PC-9 (cell line): ENCODE results near the gene CLDN20. TPM values are rescaled to one million over a fixed set of nuclear protein-coding genes. Genes with fewer than 3 reads are reported as not detected.
"Not testable (repeated sequence)": the region's sequence is repeated elsewhere in the genome, so short reads cannot be mapped to it uniquely, and the experiment has no call there.

Source experiments
- BruUV-seq: library from RNA; stranded (reverse); fragments of 400-500 nt; replicated peaks from 2 replicates; lab custom pipeline; 2021; lab: Mats Ljungman, UMichigan
- CTCF ChIA-PET: fragments of 300-600 bp; sonication (Branson Sonifier 250); formaldehyde crosslinking; loops from one replicate; lab custom pipeline; 2022; ENCODE audit warnings: antibody characterized with exemption; lab: Charles Lee
- POLR2A ChIA-PET: fragments of 300-600 bp; sonication (Branson Sonifier 250); formaldehyde crosslinking; loops from one replicate; lab custom pipeline; 2022; ENCODE audit warnings: antibody characterized with exemption; ENCODE audit not compliant: unreplicated experiment; lab: Charles Lee
- DNase-seq, 2 experiments: peaks; one replicate each; pipeline versions ENCODE4 v3.0.0 to v3.0.0-alpha.2; 2015 to 2022; ENCODE audit warnings: mixed read lengths in 1 of 2
- H2AFZ ChIP-seq: fragments of 200-600 bp; sonication (generic); 2 replicates; pipeline ENCODE4 v1.8.1; 2017; ENCODE audit warnings: antibody characterized with exemption
- H3F3A ChIP-seq: fragments of 200-600 bp; sonication (generic); 2 replicates; pipeline ENCODE4 v1.8.1; 2017; ENCODE audit warnings: antibody characterized with exemption, mild to moderate bottlenecking, low read depth; ENCODE audit not compliant: insufficient read depth
- H3K27ac ChIP-seq: fragments of 200-600 bp; sonication (generic); 2 replicates; pipeline ENCODE4 v1.6.1; 2016; ENCODE audit warnings: mixed run types
- H3K27me3 ChIP-seq: fragments of 200-600 bp; sonication (generic); 2 replicates; pipeline ENCODE4 v1.6.1; 2016; ENCODE audit warnings: low read depth, mixed run types; ENCODE audit not compliant: insufficient read depth
- H3K36me3 ChIP-seq: fragments of 200-600 bp; sonication (generic); 2 replicates; pipeline ENCODE4 v1.6.1; 2016; ENCODE audit warnings: low read depth, mixed run types
- H3K4me1 ChIP-seq: fragments of 200-600 bp; sonication (generic); replicated peaks from 2 replicates; pipeline ENCODE4 v1.6.1; 2016; ENCODE audit warnings: mixed run types; ENCODE audit not compliant: insufficient read depth
- H3K4me2 ChIP-seq: fragments of 200-600 bp; sonication (generic); 2 replicates; pipeline ENCODE4 v1.6.1; 2017; ENCODE audit warnings: mixed run types
- H3K4me3 ChIP-seq: fragments of 200-600 bp; sonication (generic); 2 replicates; pipeline ENCODE4 v1.6.1; 2016; ENCODE audit warnings: mixed run types
- H3K79me2 ChIP-seq: fragments of 200-600 bp; sonication (generic); 2 replicates; pipeline ENCODE4 v1.6.1; 2017; ENCODE audit warnings: low read depth, mixed run types
- H3K9me2 ChIP-seq: fragments of 200-600 bp; sonication (generic); 2 replicates; pipeline ENCODE4 v1.8.1; 2017; ENCODE audit warnings: mild to moderate bottlenecking; ENCODE audit not compliant: insufficient read depth
- H3K9me3 ChIP-seq: fragments of 200-600 bp; sonication (generic); 2 replicates; pipeline ENCODE4 v1.8.1; 2016; ENCODE audit warnings: low read depth; ENCODE audit not compliant: insufficient read depth
- H4K20me1 ChIP-seq: fragments of 200-600 bp; sonication (generic); 2 replicates; pipeline ENCODE4 v1.8.1; 2017; ENCODE audit not compliant: insufficient read depth
- CTCF ChIP-seq: fragments of 200-600 bp; sonication (generic); conservative IDR thresholded peaks from 2 replicates; pipeline ENCODE4 v1.6.1; 2017; ENCODE audit warnings: mixed run types, antibody characterized with exemption, mild to moderate bottlenecking, moderate library complexity
- EZH2 ChIP-seq: fragments of 200-600 bp; sonication (generic); IDR thresholded peaks from 2 replicates; pipeline ENCODE4 v1.8.0; 2017; ENCODE audit warnings: antibody characterized with exemption, low read depth
- intact Hi-C: fragments of 100-400 bp; cut with micrococcal nuclease; formaldehyde crosslinking; loops from one replicate; pipeline ENCODE4 v1.10.0; 2022; ENCODE audit not compliant: unreplicated experiment
- total RNA-seq: library from RNA; stranded (reverse); gene quantifications from 2 replicates; pipeline ENCODE4 v1.2.3, GENCODE V29; 2021

The CLDN20 gene
- total RNA-seq, 1 experiment from 2014 or later: not detected

DNA sequence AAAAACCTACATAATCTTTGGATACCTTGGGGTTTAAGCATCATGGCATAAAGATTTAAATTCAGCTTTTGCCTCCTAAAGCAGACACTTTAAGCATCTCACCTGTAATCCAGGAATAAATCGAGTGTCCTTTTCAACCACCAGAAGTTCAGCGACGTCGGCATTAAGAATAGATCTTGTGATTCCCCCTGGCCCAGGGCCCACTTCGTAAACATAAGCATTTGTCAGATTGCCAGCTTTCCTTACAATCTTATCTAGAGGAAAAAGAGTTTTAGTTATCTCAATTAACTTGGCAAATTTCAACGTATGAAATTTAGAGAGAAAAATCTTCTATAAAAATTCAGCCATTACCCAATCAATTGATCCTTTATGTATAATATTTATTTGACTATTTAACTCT, 47.3 kb downstream of the CLDN20 start:
- Histone ChIP-seq H3K79me2 (peaks cover 29% of the 10 kb centered on the region), H3K4me2 (no peak overlapping the region), H3K9me2 (no peaks in the 10 kb centered on the region), H3K36me3 (peaks cover 34% of the 10 kb centered on the region; the same call in 1 of the 2 replicates), H2AFZ (no peak overlapping the region), H3K9me3 (no peaks in the 10 kb centered on the region), H3K27ac (peak overlapping the region; percentile 18; the same call in 1 of the 2 replicates), H3K4me3 (no peak overlapping the region), H3K27me3 (no peaks in the 10 kb centered on the region), H4K20me1 (peaks cover 3% of the 10 kb centered on the region; the same call in 1 of the 2 replicates), H3F3A (peaks cover 10% of the 10 kb centered on the region; the same call in 1 of the 2 replicates), H3K4me1 (peaks cover 25% of the 10 kb centered on the region)
- DNase-seq: no peak
- BruUV-seq: no TSS peak
- CTCF ChIA-PET: no interaction called here
- intact Hi-C loops: loop anchor here (5.0 to 10.0 kb wide), 2 partner anchors 124 to 636 kb away; no protein-coding TSS in a partner anchor
- POLR2A ChIA-PET: interaction anchor here (0.6 kb wide), 1 partner anchor 29 kb away, joined by 3 read pairs; no protein-coding TSS in a partner anchor
- TF ChIP-seq CTCF (no peak), EZH2 (no peak)

GRCh38 chr6:155311583-155311982, 47.8 kb downstream of the CLDN20 start:
- Histone ChIP-seq H3K4me3 (no peak overlapping the region), H3K9me2 (no peaks in the 10 kb centered on the region), H4K20me1 (peaks cover 3% of the 10 kb centered on the region; the same call in 1 of the 2 replicates), H3K79me2 (peaks cover 29% of the 10 kb centered on the region), H3K36me3 (peaks cover 32% of the 10 kb centered on the region; the same call in 1 of the 2 replicates), H3K4me1 (peaks cover 30% of the 10 kb centered on the region), H3F3A (peaks cover 10% of the 10 kb centered on the region; the same call in 1 of the 2 replicates), H3K4me2 (no peak overlapping the region), H3K27me3 (no peaks in the 10 kb centered on the region), H2AFZ (no peak overlapping the region), H3K27ac (no peak overlapping the region), H3K9me3 (no peaks in the 10 kb centered on the region)
- no peak for DNase-seq
- TF ChIP-seq CTCF: no peak
- TF ChIP-seq EZH2: no peak
- CTCF ChIA-PET: no interaction called here
- POLR2A ChIA-PET: interaction anchor here (0.6 kb wide), 1 partner anchor 29 kb away, joined by 3 read pairs; no protein-coding TSS in a partner anchor
- BruUV-seq: no TSS peak
- intact Hi-C loops: loop anchor here (5.0 to 10.0 kb wide), 2 partner anchors 124 to 637 kb away; no protein-coding TSS in a partner anchor

DNA sequence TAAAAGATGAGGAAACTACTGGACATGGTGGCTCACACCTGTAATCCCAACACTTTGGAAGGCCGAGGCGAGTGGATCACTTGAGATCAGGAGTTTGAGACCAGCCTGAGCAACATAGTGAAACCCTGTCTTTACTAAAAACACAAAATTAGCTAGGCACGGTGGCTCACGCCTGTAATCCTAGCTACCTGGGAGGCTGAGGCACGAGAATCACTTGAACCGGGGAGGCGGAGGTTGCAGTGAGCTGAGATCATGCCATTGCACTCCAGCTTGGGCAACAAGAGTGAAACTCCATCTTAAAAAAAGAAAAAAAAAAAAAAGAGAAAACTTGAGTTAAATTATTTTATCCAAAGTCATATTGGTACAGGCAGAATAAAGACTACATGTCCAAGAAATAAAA, 49.1 kb downstream of the CLDN20 start:
- BruUV-seq, H4K20me1 ChIP-seq, POLR2A ChIA-PET, H3K9me3 ChIP-seq, CTCF ChIA-PET, H3K27ac ChIP-seq, H3K9me2 ChIP-seq, DNase-seq, H3K27me3 ChIP-seq: not testable (repeated sequence)
- Histone ChIP-seq H2AFZ (0 out of 2 replicates have a peak overlapping the region, but pooled peaks have one; percentile 100), H3F3A (peaks cover 10% of the 10 kb centered on the region; the same call in 1 of the 2 replicates), H3K79me2 (peaks cover 29% of the 10 kb centered on the region), H3K4me3 (peak overlapping the region; percentile 85), H3K4me1 (peaks cover 30% of the 10 kb centered on the region), H3K4me2 (peak overlapping the region; percentile 87), H3K36me3 (peaks cover 32% of the 10 kb centered on the region; the same call in 1 of the 2 replicates)
- intact Hi-C loops: loop anchor here (5.0 to 10.0 kb wide), 2 partner anchors 126 to 638 kb away; no protein-coding TSS in a partner anchor
